ENCODE measurements around the gene GPATCH2.

DNA sequence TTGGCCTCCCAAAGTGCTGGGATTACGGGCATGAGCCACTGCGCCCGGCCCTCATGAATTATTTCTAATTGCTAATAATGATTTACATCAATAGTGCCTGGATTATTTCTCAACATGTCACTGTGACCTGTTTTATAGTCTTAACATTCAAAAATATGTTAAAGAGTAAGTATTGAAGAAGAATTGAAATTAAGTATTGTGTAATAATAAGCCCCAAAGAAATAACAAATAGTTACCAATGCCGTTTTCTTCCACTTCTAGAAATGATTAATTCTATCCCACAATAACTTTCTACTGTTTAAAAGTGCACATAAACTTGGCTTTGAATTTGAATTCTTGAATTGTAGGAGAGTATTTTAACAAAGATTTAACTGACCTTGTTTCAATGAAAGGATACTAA is 19.8 kb upstream of the GPATCH2 start:
- TF ChIP-seq, protein P1, sequence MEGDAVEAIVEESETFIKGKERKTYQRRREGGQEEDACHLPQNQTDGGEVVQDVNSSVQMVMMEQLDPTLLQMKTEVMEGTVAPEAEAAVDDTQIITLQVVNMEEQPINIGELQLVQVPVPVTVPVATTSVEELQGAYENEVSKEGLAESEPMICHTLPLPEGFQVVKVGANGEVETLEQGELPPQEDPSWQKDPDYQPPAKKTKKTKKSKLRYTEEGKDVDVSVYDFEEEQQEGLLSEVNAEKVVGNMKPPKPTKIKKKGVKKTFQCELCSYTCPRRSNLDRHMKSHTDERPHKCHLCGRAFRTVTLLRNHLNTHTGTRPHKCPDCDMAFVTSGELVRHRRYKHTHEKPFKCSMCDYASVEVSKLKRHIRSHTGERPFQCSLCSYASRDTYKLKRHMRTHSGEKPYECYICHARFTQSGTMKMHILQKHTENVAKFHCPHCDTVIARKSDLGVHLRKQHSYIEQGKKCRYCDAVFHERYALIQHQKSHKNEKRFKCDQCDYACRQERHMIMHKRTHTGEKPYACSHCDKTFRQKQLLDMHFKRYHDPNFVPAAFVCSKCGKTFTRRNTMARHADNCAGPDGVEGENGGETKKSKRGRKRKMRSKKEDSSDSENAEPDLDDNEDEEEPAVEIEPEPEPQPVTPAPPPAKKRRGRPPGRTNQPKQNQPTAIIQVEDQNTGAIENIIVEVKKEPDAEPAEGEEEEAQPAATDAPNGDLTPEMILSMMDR (IDR thresholded peaks at IDR 0.05) = no peak
- TF ChIP-seq EZH2phosphoT487 (IDR thresholded peaks at IDR 0.05) (no peak), EZH2 (IDR thresholded peaks at IDR 0.05) (no peak)
